GM12872 (cell line): Measurements from ENCODE around the gene PLXNB1.

Source experiments
- TF ChIP-seq, protein P1 (sequence below): IDR thresholded peaks from 3 replicates; pipeline ENCODE4 v1.5.1; 2011; ENCODE audit warnings: low read depth, mild to moderate bottlenecking, low read length, moderate library complexity; ENCODE audit not compliant: insufficient read depth

The PLXNB1 gene

DNA sequence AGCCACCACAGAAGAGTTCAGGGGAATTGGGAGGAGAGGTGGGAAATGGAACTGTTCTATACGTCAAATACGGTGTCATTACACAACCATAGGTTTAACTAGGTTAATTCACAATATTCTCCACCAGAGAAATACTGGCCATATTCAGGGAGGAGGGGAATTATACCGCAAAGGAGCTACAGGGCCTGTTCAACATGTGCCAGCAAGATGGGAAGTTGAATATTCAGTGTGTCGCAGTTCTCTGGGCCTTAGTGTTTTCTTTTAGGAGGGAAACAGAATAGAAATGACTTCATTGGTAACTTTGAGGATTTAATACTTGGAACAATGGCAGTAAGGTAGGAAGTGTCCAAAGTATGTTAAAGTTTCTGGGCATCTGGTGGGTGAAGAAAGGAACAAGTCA lies 75.9 kb downstream of the PLXNB1 start:
- TF ChIP-seq, protein P1, sequence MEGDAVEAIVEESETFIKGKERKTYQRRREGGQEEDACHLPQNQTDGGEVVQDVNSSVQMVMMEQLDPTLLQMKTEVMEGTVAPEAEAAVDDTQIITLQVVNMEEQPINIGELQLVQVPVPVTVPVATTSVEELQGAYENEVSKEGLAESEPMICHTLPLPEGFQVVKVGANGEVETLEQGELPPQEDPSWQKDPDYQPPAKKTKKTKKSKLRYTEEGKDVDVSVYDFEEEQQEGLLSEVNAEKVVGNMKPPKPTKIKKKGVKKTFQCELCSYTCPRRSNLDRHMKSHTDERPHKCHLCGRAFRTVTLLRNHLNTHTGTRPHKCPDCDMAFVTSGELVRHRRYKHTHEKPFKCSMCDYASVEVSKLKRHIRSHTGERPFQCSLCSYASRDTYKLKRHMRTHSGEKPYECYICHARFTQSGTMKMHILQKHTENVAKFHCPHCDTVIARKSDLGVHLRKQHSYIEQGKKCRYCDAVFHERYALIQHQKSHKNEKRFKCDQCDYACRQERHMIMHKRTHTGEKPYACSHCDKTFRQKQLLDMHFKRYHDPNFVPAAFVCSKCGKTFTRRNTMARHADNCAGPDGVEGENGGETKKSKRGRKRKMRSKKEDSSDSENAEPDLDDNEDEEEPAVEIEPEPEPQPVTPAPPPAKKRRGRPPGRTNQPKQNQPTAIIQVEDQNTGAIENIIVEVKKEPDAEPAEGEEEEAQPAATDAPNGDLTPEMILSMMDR, result no peak
